Heart right ventricle (tissue), 16 donors: ENCODE measurements around the gene FBXL4. TPM values are rescaled to one million over a fixed set of nuclear protein-coding genes. Genes with fewer than 3 reads are reported as not detected.
A peak's percentile ranks its signal among the peaks of the same experiment; 100 is the strongest.

Experiments
- ATAC-seq, 8 donors: fragments of 200-7000 bp; cut with Tn5 transposase; one replicate each; pipeline ENCODE4 v1.9.1; 2020; ENCODE audit warnings: mild to moderate bottlenecking in 8 of 8, moderate library complexity in 8 of 8, moderate number of reproducible peaks in 1 of 8
- DNase-seq, 2 donors: peaks; one replicate each; pipeline ENCODE4 v3.0.0-alpha.2; 2020
- H3K27ac ChIP-seq, 10 donors: fragments of 200-600 bp; sonication (generic) in 2 of 10; one replicate each; pipeline versions ENCODE4 v1.5.0 to v1.8.0; 2020 to 2022; ENCODE audit warnings: mild to moderate bottlenecking in 3 of 10
- H3K27me3 ChIP-seq, 7 donors: fragments of 200-600 bp; one replicate each; pipeline ENCODE4 v1.8.0; 2021 to 2022; ENCODE audit warnings: mild to moderate bottlenecking in 2 of 7
- H3K36me3 ChIP-seq, 9 donors: fragments of 200-600 bp; sonication (generic) in 1 of 9; one replicate each; pipeline versions ENCODE4 v1.5.0 to v1.8.0; 2020 to 2022; ENCODE audit warnings: mild to moderate bottlenecking in 2 of 9
- H3K4me1 ChIP-seq, 9 donors: fragments of 200-600 bp; sonication (generic) in 1 of 9; one replicate each; pipeline versions ENCODE4 v1.5.0 to v1.8.0; 2020 to 2022; ENCODE audit warnings: mild to moderate bottlenecking in 4 of 9
- H3K4me3 ChIP-seq, 10 donors: fragments of 200-600 bp; sonication (generic) in 2 of 10; one replicate each; pipeline versions ENCODE4 v1.5.0 to v1.8.0; 2020 to 2022; ENCODE audit warnings: mild to moderate bottlenecking in 7 of 10, moderate library complexity in 2 of 10
- H3K9me3 ChIP-seq, 11 donors: fragments of 200-600 bp in 10 of 11; sonication (generic) in 2 of 11; one replicate each; pipeline versions ENCODE4 v1.5.0 to v1.8.0; 2013 to 2022; ENCODE audit warnings: mild to moderate bottlenecking in 2 of 11, control low read depth in 1 of 11, moderate library complexity in 1 of 11
- CTCF ChIP-seq, 9 donors: fragments of 200-600 bp; sonication (generic) in 2 of 9; IDR thresholded peaks; one replicate each; pipeline versions ENCODE4 v1.5.0 to v1.8.0; 2021 to 2022; ENCODE audit warnings: antibody characterized with exemption in 9 of 9, mild to moderate bottlenecking in 5 of 9, moderate library complexity in 1 of 9
- WGBS, 2 donors: extraction: QIAGEN DNeasy Blood & Tissue Kit; methylation state at CpG; one replicate each; pipeline ENCODE4 v1.1.7; 2013; ENCODE audit warnings: inconsistent platforms in 1 of 2; 5-methylcytosine and 5-hydroxymethylcytosine counted together
- intact Hi-C, 10 donors: fragments of 100-400 bp; cut with DNase I; formaldehyde crosslinking; loops; one replicate each; pipeline versions ENCODE4 v1.11.1 to v1.14.2; 2022
- polyA plus RNA-seq, 2 donors: library from polyadenylated mRNA; stranded (reverse); fragments of 200-250 nt; gene quantifications; one replicate each; pipeline ENCODE4 v1.2.3, GENCODE V29; 2013
- total RNA-seq, 10 donors: library from RNA; stranded (reverse); fragmentation: NEBNext Ultra II Directional in 3 of 10; extraction: Animal tissue kit (Norgen Biotek cat#: 25700) in 3 of 10; gene quantifications; one replicate each; pipeline versions ENCODE4 v1.2.1 to v1.2.4, GENCODE V29; 2021 to 2023
- donor health status: Arrhythmogenic right ventricular cardiomyopathy.
- donor health status: ischemic (EF 13 %, LVEDD 7.1; RV severe dilation, severe dysfunction).
- donor health status: healthy with polysubstance abuse.
- donor health status: DM: no; HTN: yes; CAD: no.
- donor health status: DM: no; HTN: no; CAD: no.
- donor health status: ischemic (EF 25% LVEDD 6.9; RV normal size, moderate dysfunction).
- donor health status: ischemic (EF 25% LVEDD 5.7; RV mildly dilated, moderate dysfunction).
- donor health status: healthy.
- donor health status: DM: yes; HTN: yes; CAD: no.
- donor health status: Ischemic cardiomyopathy.
- donor health status: ischemic (EF 35%, LVEDD 5.7; RV mildly dilated, moderate dysfunction).
- donor health status: nonischemic (EF 11% LVEDD 7.7; RV severe dilation, severe dysfunction).
- donor health status: DM: yes; HTN: yes; CAD: no.
- donor health status: PGD.
- donor health status: ischemic (EF 29% LVEDD 5.4; RV normal size, mild dysfunction).
- donor health status: nonischemic (EF 23%, LVEDD 6.1; RV moderate dilation, normal function).

FBXL4 gene
- total and polyA plus RNA-seq, 12 donors, result 2.6 to 20.8 (median 17.0) TPM

- H3K4me3 ChIP-seq, result no peak overlapping the region
- ATAC-seq, result no peak
- H3K36me3 ChIP-seq, result no peaks in the 10 kb centered on the region
- H3K27me3 ChIP-seq, result peaks cover 36 to 100% (median 100%) of the 10 kb centered on the region in 7 donors
- H3K9me3 ChIP-seq, result no peaks in the 10 kb centered on the region
- H3K4me1 ChIP-seq, result peaks cover 5 to 31% (median 16%) of the 10 kb centered on the region in 9 donors
- WGBS, 2 donors, result 4 to 7% methylated on average over 19 of the region's 19 CpGs
- TF ChIP-seq CTCF (IDR thresholded peaks at IDR 0.05), result no peak
- intact Hi-C loops, result no loop called here
- DNase-seq, result no peak
- no peak overlapping the region for H3K27ac ChIP-seq
These were observed 122.0 kb downstream of the FBXL4 start for GRCh38 chr6:98825600-98826230.

DNA sequence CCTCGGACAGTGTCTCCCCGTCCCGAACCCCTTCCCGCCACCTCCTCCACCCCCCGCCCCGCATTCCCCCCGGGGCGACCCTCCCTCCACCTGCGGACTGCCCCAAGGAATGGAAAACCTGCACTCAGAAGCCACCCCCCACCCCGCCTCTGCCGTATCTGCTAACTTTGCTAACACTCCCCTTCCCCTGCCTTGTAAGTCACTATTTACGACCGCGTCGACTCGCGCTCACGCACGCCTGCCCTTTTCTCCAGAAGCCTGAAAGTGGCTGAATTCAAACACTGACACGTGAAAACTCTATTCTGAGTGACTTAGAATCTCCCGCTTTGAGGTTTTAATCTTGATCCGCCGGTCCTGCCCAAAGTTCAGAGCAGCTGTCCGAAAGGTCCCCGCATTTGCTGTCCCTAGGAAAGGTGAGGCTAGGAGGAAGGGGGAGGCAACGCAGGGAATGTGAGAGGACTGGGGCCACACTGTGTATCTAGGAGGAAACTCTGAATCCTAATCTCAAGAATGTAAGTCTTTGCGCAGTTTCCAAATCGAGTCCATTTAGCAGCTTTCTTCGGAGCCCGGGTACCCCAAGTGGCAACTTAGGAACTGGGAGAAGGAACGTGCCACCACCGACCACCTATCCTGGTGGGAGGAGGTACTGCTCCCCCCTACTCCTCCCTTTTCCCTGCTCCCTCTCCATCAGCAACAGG, 122.7 kb downstream of the FBXL4 start:
- intact Hi-C loops, result no loop called here
- WGBS, 2 donors, result 2 to 3% methylated on average over 32 of the region's 32 CpGs
- no peak for TF ChIP-seq CTCF (IDR thresholded peaks at IDR 0.05)
- no peaks in the 10 kb centered on the region for H3K9me3 ChIP-seq
- no peaks in the 10 kb centered on the region for H3K36me3 ChIP-seq
- DNase-seq (no peak), ATAC-seq (no peak)
- no peak overlapping the region for H3K27ac ChIP-seq
- peaks cover 30 to 100% (median 100%) of the 10 kb centered on the region in 7 donors for H3K27me3 ChIP-seq
- H3K4me3 ChIP-seq, result peak overlapping the region in 2 of 10 donors; percentile 4 to 42
- peaks cover 5 to 31% (median 16%) of the 10 kb centered on the region in 9 donors for H3K4me1 ChIP-seq

- H3K4me3 ChIP-seq, result peak overlapping the region in 4 of 10 donors; percentile 4 to 42 (median 16)
These were observed 123.4 kb downstream of the FBXL4 start for GRCh38 chr6:98824162-98824901.

More at GRCh38 chr6:98824162-98824901, 123.4 kb downstream of the FBXL4 start:
- Histone ChIP-seq H3K36me3 (no peaks in the 10 kb centered on the region), H3K9me3 (no peaks in the 10 kb centered on the region), H3K4me1 (peaks cover 5 to 31% (median 16%) of the 10 kb centered on the region in 9 donors), H3K27ac (no peak overlapping the region), H3K27me3 (peaks cover 29 to 100% (median 99%) of the 10 kb centered on the region in 7 donors)
- TF ChIP-seq CTCF (IDR thresholded peaks at IDR 0.05), result no peak
- ATAC-seq, result peak in 1 of 8 donors; percentile 22
- 1 to 3% methylated on average over 44 of the region's 44 CpGs for WGBS, 2 donors
- intact Hi-C loops, result no loop called here
- no peak for DNase-seq
